ENCODE measurements around the gene SEMA5B. TPM values are rescaled to one million over a fixed set of nuclear protein-coding genes. Genes with fewer than 3 reads are reported as not detected.

SEMA5B gene
- polyA plus RNA-seq, 1 donor (not counting 4 experiments of a cell fraction or from before 2014, with no cell fraction given) = 0.04 TPM

DNA sequence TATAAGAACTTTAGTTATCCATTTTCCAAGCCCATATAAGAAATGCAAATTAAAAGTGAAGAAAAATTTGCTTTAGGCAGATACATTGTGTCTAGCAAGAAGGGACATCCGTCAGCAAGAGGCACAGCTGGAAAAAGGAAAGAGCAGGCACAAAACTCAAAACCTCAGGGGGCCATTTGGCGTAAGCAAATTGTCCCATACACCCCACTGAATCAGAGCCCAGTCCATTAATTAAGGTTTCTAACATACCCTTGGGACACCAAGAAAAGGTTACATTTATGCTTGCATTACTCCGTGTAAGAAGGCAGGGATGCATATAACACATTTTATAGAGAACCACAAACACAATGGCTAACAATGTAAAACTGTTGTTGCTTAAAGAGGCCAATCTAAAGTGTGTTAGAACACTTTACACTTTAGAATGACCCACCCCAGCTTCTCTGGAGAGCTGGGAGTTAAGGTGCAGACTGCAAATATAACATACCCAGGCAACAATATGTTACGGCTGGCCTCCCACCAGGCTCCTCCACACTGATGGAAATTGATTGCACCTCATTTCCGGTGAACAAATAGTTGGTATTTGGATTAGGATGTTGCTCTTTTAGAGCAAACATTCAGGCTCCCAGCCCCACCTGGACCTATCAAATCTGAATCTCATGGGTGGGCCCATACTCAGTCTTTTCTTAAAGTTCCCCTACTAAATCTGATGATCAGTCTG lies 23.2 kb downstream of the SEMA5B start:
- Histone ChIP-seq H3K27me3 (ENCODE audit: control insufficient read depth, extremely low read depth, insufficient read depth, low read length) (peaks cover 27% of the 10 kb centered on the region), H3K9me1 (ENCODE audit: control insufficient read depth, extremely low read depth, insufficient read depth, low read length) (no peaks in the 10 kb centered on the region)

DNA sequence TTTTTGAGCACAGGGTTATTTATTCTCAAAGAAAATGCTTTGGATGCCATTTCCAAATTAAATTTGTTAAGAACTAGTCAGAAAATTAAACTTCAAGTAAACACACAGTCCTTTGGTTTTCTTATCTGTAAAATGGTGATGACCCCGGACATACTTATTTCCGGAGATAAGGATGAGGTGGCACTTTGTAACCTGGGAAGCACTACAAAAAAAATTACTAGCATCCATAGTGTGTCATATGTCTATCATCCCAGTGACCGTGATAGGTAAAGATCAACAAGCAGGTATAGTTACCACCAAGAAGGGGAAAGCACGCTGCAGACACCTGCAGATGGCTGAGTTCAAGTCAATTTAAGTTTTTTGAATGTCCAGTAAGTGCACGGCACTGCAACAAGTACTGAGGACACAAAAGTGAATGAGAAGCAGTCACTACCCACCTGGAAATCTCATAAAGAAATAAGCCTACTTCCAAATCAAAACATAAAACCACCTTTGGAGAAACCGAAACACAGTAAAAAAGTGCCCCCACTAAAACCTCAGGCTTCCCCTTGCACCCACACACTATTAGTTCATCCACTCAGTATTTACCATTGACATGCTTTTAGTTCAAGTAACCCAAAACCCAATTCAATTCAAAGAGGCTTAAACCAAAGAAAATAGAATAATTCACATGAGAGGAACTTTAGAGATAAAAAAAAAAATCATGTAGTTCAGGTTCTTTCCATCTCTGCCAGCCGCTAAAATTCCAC lies 24.6 kb downstream of the SEMA5B start:
- Histone ChIP-seq H3K27me3 (ENCODE audit: control insufficient read depth, extremely low read depth, insufficient read depth, low read length) (peaks cover 27% of the 10 kb centered on the region), H4K20me1 (ENCODE audit: control insufficient read depth, extremely low read depth, insufficient read depth, low read length) (no peaks in the 10 kb centered on the region), H3K9me3 (ENCODE audit: control insufficient read depth, low read depth, low read length) (no peaks in the 10 kb centered on the region), H3K79me2 (ENCODE audit: control insufficient read depth, insufficient read depth, low read length) (no peaks in the 10 kb centered on the region), H3K27ac (ENCODE audit: control insufficient read depth, insufficient read depth, low read length) (no peak overlapping the region), H3K4me1 (ENCODE audit: control insufficient read depth, extremely low read depth, insufficient read depth, low read length) (no peaks in the 10 kb centered on the region), H3K4me2 (ENCODE audit: control insufficient read depth, extremely low read depth, insufficient read depth, low read depth, low read length) (no peak overlapping the region), H3K9me1 (ENCODE audit: control insufficient read depth, extremely low read depth, insufficient read depth, low read length) (no peaks in the 10 kb centered on the region), H3K9ac (ENCODE audit: control insufficient read depth, extremely low read depth, insufficient read depth, low read length) (no peak overlapping the region), H3K36me3 (ENCODE audit: control insufficient read depth in 2 of 2, extremely low read depth in 1 of 2, insufficient read depth in 2 of 2, low read length in 2 of 2) (no peaks in the 10 kb centered on the region), H3K4me3 (ENCODE audit: control insufficient read depth in 2 of 3, extremely low read depth in 1 of 3, insufficient read depth in 2 of 3, low read depth in 1 of 3, low read length in 3 of 3) (no peak overlapping the region), H2AFZ (ENCODE audit: control insufficient read depth, low read length) (no peak overlapping the region)
- dilution Hi-C loops (cut with MboI; ENCODE audit: extremely low pct_ligation_motif_present, low sequenced_read_pairs) = no loop called here
- DNase-seq (ENCODE audit: low read depth, low spot score) = no peak
- no peak for FAIRE-seq
- TF ChIP-seq, protein P1, sequence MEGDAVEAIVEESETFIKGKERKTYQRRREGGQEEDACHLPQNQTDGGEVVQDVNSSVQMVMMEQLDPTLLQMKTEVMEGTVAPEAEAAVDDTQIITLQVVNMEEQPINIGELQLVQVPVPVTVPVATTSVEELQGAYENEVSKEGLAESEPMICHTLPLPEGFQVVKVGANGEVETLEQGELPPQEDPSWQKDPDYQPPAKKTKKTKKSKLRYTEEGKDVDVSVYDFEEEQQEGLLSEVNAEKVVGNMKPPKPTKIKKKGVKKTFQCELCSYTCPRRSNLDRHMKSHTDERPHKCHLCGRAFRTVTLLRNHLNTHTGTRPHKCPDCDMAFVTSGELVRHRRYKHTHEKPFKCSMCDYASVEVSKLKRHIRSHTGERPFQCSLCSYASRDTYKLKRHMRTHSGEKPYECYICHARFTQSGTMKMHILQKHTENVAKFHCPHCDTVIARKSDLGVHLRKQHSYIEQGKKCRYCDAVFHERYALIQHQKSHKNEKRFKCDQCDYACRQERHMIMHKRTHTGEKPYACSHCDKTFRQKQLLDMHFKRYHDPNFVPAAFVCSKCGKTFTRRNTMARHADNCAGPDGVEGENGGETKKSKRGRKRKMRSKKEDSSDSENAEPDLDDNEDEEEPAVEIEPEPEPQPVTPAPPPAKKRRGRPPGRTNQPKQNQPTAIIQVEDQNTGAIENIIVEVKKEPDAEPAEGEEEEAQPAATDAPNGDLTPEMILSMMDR (optimal IDR thresholded peaks at IDR 0.05 in 1 of 3, IDR thresholded peaks at IDR 0.05 in 1 of 3, conservative IDR thresholded peaks at IDR 0.05 in 1 of 3; ENCODE audit: extremely low read depth in 1 of 3, insufficient read depth in 2 of 3, low read length in 3 of 3) = no peak
- no peak for TF ChIP-seq EZH2 (IDR thresholded peaks at IDR 0.05; ENCODE audit: low read length)

More for the DNA sequence above, 23.2 kb downstream of the SEMA5B start:
- Histone ChIP-seq H4K20me1 (ENCODE audit: control insufficient read depth, extremely low read depth, insufficient read depth, low read length) (no peaks in the 10 kb centered on the region), H3K9ac (ENCODE audit: control insufficient read depth, extremely low read depth, insufficient read depth, low read length) (no peak overlapping the region), H3K4me1 (ENCODE audit: control insufficient read depth, extremely low read depth, insufficient read depth, low read length) (no peaks in the 10 kb centered on the region), H3K36me3 (ENCODE audit: control insufficient read depth in 2 of 2, extremely low read depth in 1 of 2, insufficient read depth in 2 of 2, low read length in 2 of 2) (no peaks in the 10 kb centered on the region), H3K9me3 (ENCODE audit: control insufficient read depth, low read depth, low read length) (no peaks in the 10 kb centered on the region), H3K27ac (ENCODE audit: control insufficient read depth, insufficient read depth, low read length) (no peak overlapping the region), H3K4me2 (ENCODE audit: control insufficient read depth, extremely low read depth, insufficient read depth, low read depth, low read length) (no peak overlapping the region), H3K4me3 (ENCODE audit: control insufficient read depth in 2 of 3, extremely low read depth in 1 of 3, insufficient read depth in 2 of 3, low read depth in 1 of 3, low read length in 3 of 3) (no peak overlapping the region), H3K79me2 (ENCODE audit: control insufficient read depth, insufficient read depth, low read length) (no peaks in the 10 kb centered on the region), H2AFZ (ENCODE audit: control insufficient read depth, low read length) (no peak overlapping the region)
- DNase-seq (ENCODE audit: low read depth, low spot score) = no peak
- FAIRE-seq = no peak
- no peak for TF ChIP-seq EZH2 (IDR thresholded peaks at IDR 0.05; ENCODE audit: low read length)
- TF ChIP-seq, protein P1 (optimal IDR thresholded peaks at IDR 0.05 in 1 of 3, IDR thresholded peaks at IDR 0.05 in 1 of 3, conservative IDR thresholded peaks at IDR 0.05 in 1 of 3; ENCODE audit: extremely low read depth in 1 of 3, insufficient read depth in 2 of 3, low read length in 3 of 3) = no peak
- dilution Hi-C loops (cut with MboI; ENCODE audit: extremely low pct_ligation_motif_present, low sequenced_read_pairs) = no loop called here
